Astrocyte of the cerebellum (primary cell): ENCODE results near the gene AQP10.
A peak's percentile ranks its signal among the peaks of the same experiment; 100 is the strongest.
"Not testable (repeated sequence)": the region's sequence is repeated elsewhere in the genome, so short reads cannot be mapped to it uniquely, and the experiment has no call there.

Experiments used
- DNase-seq: peaks from one replicate; pipeline ENCODE4 v3.0.0-alpha.2; 2011; ENCODE audit warnings: low read depth
- H3K4me3 ChIP-seq: 2 replicates; pipeline ENCODE4 v1.5.1; 2011; ENCODE audit warnings: mild to moderate bottlenecking, low read depth, low read length, moderate library complexity
- CTCF ChIP-seq: IDR thresholded peaks from 2 replicates; pipeline ENCODE4 v1.5.1; 2012; ENCODE audit warnings: low read length, low read depth, moderate library complexity, mild to moderate bottlenecking; ENCODE audit errors: missing control alignments
- in situ Hi-C: cut with HindIII; loops from 2 replicates; pipeline ENCODE4 v1.10.0; 2017; ENCODE audit warnings: low sequenced_read_pairs

The AQP10 gene

GRCh38 chr1:154352581-154353459, 31.9 kb downstream of the AQP10 start:
- in situ Hi-C loops: no loop called here
- DNase-seq: no peak
- peak overlapping the region; percentile 42 for H3K4me3 ChIP-seq
- TF ChIP-seq CTCF: no peak

GRCh38 chr1:154353460-154353904, 32.6 kb downstream of the AQP10 start:
- in situ Hi-C loops: no loop called here
- TF ChIP-seq CTCF: peak; percentile 46
- no peak overlapping the region for H3K4me3 ChIP-seq
- DNase-seq: no peak

GRCh38 chr1:154353966-154354365, 33.1 kb downstream of the AQP10 start:
- in situ Hi-C loops: no loop called here
- TF ChIP-seq CTCF: no peak
- DNase-seq: no peak

DNA sequence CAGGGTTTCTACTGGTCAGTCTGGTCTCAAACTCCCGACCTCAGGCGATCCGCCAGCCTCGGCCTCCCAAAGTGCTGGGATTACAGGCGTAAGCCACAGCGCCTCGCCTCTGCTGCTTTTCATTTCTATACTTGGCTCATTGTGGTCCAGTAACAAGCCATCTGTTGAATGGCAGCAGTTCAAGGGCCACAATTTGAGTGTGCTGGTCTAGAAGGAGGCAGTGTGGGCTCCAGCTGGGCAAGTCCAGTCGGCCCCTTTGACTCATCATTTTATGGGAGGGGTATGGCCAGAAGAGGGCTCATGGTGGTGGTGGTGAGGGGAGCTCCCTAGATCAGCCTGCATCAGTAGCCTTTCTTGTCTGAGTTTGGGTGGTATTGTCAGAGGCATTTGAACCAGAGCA, 37.6 kb downstream of the AQP10 start:
- in situ Hi-C loops: no loop called here
- H3K4me3 ChIP-seq: no peak overlapping the region
- TF ChIP-seq CTCF: no peak
- DNase-seq: no peak

More at GRCh38 chr1:154353966-154354365, 33.1 kb downstream of the AQP10 start:
- no peak overlapping the region for H3K4me3 ChIP-seq

GRCh38 chr1:154360288-154360687, 39.4 kb downstream of the AQP10 start:
- in situ Hi-C loops: no loop called here
- no peak for TF ChIP-seq CTCF
- no peak for DNase-seq
- no peak overlapping the region for H3K4me3 ChIP-seq

GRCh38 chr1:154360881-154361280, 40.0 kb downstream of the AQP10 start:
- H3K4me3 ChIP-seq, in situ Hi-C loops, DNase-seq: not testable (repeated sequence)

- TF ChIP-seq CTCF: no peak
- in situ Hi-C loops: no loop called here
- no peak for DNase-seq
- H3K4me3 ChIP-seq: no peak overlapping the region
Measured at GRCh38 chr1:154361357-154361756, 40.5 kb downstream of the AQP10 start.
